ENCODE results near the gene ESAM. TPM values are rescaled to one million over a fixed set of nuclear protein-coding genes. Genes with fewer than 3 reads are reported as not detected.

ESAM gene
- polyA plus RNA-seq, 1 of the 3 experiments (the other 2 are of a cell fraction), result 1.3 TPM

DNA sequence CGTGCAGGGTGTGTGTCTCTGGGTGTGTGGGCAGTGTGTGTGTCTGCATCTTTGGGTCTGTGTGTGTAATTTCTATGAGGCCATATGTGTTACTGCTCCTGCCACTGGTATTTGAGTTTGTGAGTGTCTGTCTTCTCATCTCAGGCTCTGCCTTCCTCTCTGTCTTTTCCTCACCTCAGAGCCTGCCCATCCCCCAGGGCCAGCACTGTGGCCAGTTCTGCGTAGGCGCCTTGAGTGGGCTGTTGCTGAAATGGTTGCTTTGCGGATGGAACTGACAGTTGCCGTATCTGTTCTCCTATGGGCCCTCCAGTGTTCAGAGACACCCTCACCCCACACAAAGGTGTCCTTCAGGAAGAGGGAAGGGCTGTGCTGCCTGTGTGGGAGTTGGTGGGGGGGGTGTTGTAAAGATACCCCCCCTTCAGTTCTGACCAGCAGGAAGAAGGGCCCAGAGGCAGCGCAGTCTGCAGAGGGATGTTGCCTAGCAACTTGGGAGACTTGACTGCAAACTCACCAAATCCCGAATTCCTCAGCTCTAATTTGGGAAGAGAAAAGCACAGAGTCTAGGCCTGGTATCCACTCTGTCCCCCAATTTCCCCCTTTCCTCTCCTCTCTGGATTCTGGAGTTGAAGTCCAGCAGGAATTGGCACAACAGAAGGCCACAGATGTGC lies 24.3 kb downstream of the ESAM start:
- Histone ChIP-seq H4K20me1 (ENCODE audit: insufficient read depth) (no peaks in the 10 kb centered on the region), H3F3A (replicated peaks; ENCODE audit: insufficient read depth) (no peaks in the 10 kb centered on the region), H3K9me2 (no peaks in the 10 kb centered on the region), H3K79me2 (ENCODE audit: insufficient read depth) (no peaks in the 10 kb centered on the region), H3K9me3 (no peaks in the 10 kb centered on the region), H3K9ac (no peak overlapping the region), H3K4me2 (no peak overlapping the region), H3K27ac (ENCODE audit: low read depth in 2 of 2, low read length in 1 of 2) (no peak overlapping the region), H3K4me1 (ENCODE audit: control insufficient read depth in 1 of 2, insufficient read depth in 2 of 2, low read depth in 1 of 2, low read length in 1 of 2) (peaks cover 0 to 12% of the 10 kb centered on the region in 2 experiments; a peak in 2 of 4 replicates), H3K36me3 (replicated peaks in 1 of 2; ENCODE audit: control insufficient read depth in 1 of 2, insufficient read depth in 2 of 2, low read length in 1 of 2) (no peaks in the 10 kb centered on the region), H3K4me3 (ENCODE audit: low read depth in 2 of 2, low read length in 1 of 2) (no peak overlapping the region), H2AFZ (ENCODE audit: low read depth) (no peak overlapping the region), H3K27me3 (ENCODE audit: insufficient read depth) (no peaks in the 10 kb centered on the region)
- TF ChIP-seq GABPA (IDR thresholded peaks at IDR 0.05; ENCODE audit: low read depth) (no peak), RAD21 (IDR thresholded peaks at IDR 0.05; ENCODE audit: low read length) (no peak), FOXJ3 (CRISPR knock-in tag; IDR thresholded peaks at IDR 0.05) (no peak), JUND (IDR thresholded peaks at IDR 0.05) (no peak)
- WGBS (ENCODE audit: low lambda C conversion rate), result 80% methylated on average over 2 of the region's 7 CpGs
- ChIA-PET CTCF (interaction anchor here (0.7 to 1.8 kb wide), 4 partner anchors 9 to 99 kb away, joined by 3 to 6 read pairs (median 4); no protein-coding TSS in a partner anchor), POLR2A (no interaction called here)
- no peak for DNase-seq

DNA sequence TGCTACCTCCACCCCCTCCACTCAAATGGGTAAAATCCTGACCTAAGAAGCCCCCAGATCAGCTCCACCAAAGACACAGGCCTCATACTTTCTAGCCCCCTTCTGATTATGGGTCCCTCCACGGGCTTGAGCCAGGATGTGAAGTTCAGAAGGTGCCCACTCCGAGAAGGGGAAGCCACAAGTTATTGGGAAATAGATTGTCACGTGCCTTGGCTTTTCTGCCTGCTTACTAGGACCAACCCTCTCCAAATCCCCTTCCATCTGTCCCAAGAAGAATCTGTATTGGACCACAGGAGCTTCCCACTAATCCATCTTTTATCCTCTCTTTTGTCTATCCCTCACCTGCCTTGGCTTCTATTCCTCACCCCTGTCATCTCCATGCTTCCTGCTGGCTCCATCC lies 25.4 kb downstream of the ESAM start:
- no peak overlapping the region for H2AFZ ChIP-seq (ENCODE audit: low read depth)
- H3K4me2 ChIP-seq, result no peak overlapping the region
- CTCF ChIA-PET, result interaction anchor here (1.0 to 1.6 kb wide), 2 partner anchors 10 to 57 kb away, joined by 4 to 5 read pairs; no protein-coding TSS in a partner anchor
- H3K36me3 ChIP-seq (replicated peaks in 1 of 2; ENCODE audit: control insufficient read depth in 1 of 2, insufficient read depth in 2 of 2, low read length in 1 of 2), result no peaks in the 10 kb centered on the region
- no peaks in the 10 kb centered on the region for H3F3A ChIP-seq (replicated peaks; ENCODE audit: insufficient read depth)
- no peaks in the 10 kb centered on the region for H3K9me2 ChIP-seq
- H3K4me1 ChIP-seq (ENCODE audit: control insufficient read depth in 1 of 2, insufficient read depth in 2 of 2, low read depth in 1 of 2, low read length in 1 of 2), result peaks cover 0 to 12% of the 10 kb centered on the region in 2 experiments; a peak in 2 of 4 replicates
- no peak overlapping the region for H3K27ac ChIP-seq (ENCODE audit: low read depth in 2 of 2, low read length in 1 of 2)
- H4K20me1 ChIP-seq (ENCODE audit: insufficient read depth), result no peaks in the 10 kb centered on the region
- no peaks in the 10 kb centered on the region for H3K27me3 ChIP-seq (ENCODE audit: insufficient read depth)
- POLR2A ChIA-PET, result no interaction called here
- H3K4me3 ChIP-seq (ENCODE audit: low read depth in 2 of 2, low read length in 1 of 2), result no peak overlapping the region
- H3K79me2 ChIP-seq (ENCODE audit: insufficient read depth), result no peaks in the 10 kb centered on the region
- DNase-seq, result no peak
- WGBS (ENCODE audit: low lambda C conversion rate), result 41% methylated on average over 3 of the region's 3 CpGs
- no peak overlapping the region for H3K9ac ChIP-seq
- TF ChIP-seq SIN3A (IDR thresholded peaks at IDR 0.05; ENCODE audit: borderline replicate concordance, low read depth, low read length) (no peak), NRF1 (IDR thresholded peaks at IDR 0.05; ENCODE audit: low read depth, low read length) (no peak), FOXM1 (IDR thresholded peaks at IDR 0.05; ENCODE audit: low read depth) (no peak), GATA2 (CRISPR knock-in tag; IDR thresholded peaks at IDR 0.05) (no peak), JUND (IDR thresholded peaks at IDR 0.05) (no peak), MXI1 (IDR thresholded peaks at IDR 0.05; ENCODE audit: low read depth, low read length) (no peak), CHD2 (IDR thresholded peaks at IDR 0.05; ENCODE audit: low read length, partially characterized antibody) (no peak), RFX5 (IDR thresholded peaks at IDR 0.05; ENCODE audit: low read length) (no peak)
- TF ChIP-seq, protein P1, sequence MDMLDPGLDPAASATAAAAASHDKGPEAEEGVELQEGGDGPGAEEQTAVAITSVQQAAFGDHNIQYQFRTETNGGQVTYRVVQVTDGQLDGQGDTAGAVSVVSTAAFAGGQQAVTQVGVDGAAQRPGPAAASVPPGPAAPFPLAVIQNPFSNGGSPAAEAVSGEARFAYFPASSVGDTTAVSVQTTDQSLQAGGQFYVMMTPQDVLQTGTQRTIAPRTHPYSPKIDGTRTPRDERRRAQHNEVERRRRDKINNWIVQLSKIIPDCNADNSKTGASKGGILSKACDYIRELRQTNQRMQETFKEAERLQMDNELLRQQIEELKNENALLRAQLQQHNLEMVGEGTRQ (IDR thresholded peaks at IDR 0.05; ENCODE audit: borderline replicate concordance, low read depth, low read length), result no peak
- TF ChIP-seq, protein P2, sequence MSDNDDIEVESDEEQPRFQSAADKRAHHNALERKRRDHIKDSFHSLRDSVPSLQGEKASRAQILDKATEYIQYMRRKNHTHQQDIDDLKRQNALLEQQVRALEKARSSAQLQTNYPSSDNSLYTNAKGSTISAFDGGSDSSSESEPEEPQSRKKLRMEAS (IDR thresholded peaks at IDR 0.05; ENCODE audit: low read depth), result no peak
- no peaks in the 10 kb centered on the region for H3K9me3 ChIP-seq
